Measurements from ENCODE around the gene BIRC6. TPM values are rescaled to one million over a fixed set of nuclear protein-coding genes. Genes with fewer than 3 reads are reported as not detected.
A peak's percentile ranks its signal among the peaks of the same experiment; 100 is the strongest.

The BIRC6 gene
- total RNA-seq, 2 experiments from 2014 or later = 81.2 to 125 TPM

DNA sequence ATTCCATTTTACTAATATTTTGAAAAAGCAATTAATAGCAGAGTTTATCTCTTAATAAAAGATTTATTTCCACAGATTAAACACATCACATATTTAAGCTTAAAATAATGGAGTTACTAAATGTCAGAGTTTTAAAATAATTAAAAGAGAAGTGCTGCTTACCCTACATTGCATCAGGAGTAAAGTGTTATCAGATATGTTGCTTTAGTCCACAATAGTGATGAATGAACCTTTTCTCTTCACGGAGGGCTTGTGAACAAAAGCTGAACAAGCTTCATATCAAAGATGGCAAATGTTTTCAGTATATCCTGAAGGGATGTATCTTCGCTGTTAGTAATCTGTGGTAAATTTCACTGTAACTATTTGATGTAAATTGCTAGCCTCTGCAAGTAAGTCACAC lies 201.7 kb downstream of the BIRC6 start:
- Histone ChIP-seq H3K4me2 (ENCODE audit: low read length) (no peak overlapping the region), H2AFZ (ENCODE audit: low read length) (no peak overlapping the region), H3K4me1 (ENCODE audit: insufficient read depth, low read length, poor library complexity, severe bottlenecking) (peaks cover 3% of the 10 kb centered on the region), H3K9me3 (ENCODE audit: low read length) (no peaks in the 10 kb centered on the region), H3K4me3 (ENCODE audit: low read depth, low read length, poor library complexity, severe bottlenecking) (no peak overlapping the region), H3K9me2 (ENCODE audit: insufficient read depth, low read length) (no peaks in the 10 kb centered on the region), H3K36me3 (ENCODE audit: insufficient read depth, low read length) (peaks cover 58% of the 10 kb centered on the region), H4K20me1 (ENCODE audit: insufficient read depth, low read length) (no peaks in the 10 kb centered on the region), H3K79me2 (ENCODE audit: insufficient read depth, low read depth, low read length) (no peaks in the 10 kb centered on the region; the same call in 1 of the 2 replicates), H3K27ac (ENCODE audit: low read depth, low read length, poor library complexity, severe bottlenecking) (no peak overlapping the region)
- intact Hi-C loops (cut with micrococcal nuclease; ENCODE audit: unreplicated experiment) = loop anchor here (10.0 kb wide), 2 partner anchors 206 to 816 kb away; no protein-coding TSS in a partner anchor
- BruUV-seq (replicated peaks) = no TSS peak
- DNase-seq (ENCODE audit: low spot score) = no peak
- CTCF ChIA-PET (ENCODE audit: unreplicated experiment) = no interaction called here
- TF ChIP-seq, protein P1, sequence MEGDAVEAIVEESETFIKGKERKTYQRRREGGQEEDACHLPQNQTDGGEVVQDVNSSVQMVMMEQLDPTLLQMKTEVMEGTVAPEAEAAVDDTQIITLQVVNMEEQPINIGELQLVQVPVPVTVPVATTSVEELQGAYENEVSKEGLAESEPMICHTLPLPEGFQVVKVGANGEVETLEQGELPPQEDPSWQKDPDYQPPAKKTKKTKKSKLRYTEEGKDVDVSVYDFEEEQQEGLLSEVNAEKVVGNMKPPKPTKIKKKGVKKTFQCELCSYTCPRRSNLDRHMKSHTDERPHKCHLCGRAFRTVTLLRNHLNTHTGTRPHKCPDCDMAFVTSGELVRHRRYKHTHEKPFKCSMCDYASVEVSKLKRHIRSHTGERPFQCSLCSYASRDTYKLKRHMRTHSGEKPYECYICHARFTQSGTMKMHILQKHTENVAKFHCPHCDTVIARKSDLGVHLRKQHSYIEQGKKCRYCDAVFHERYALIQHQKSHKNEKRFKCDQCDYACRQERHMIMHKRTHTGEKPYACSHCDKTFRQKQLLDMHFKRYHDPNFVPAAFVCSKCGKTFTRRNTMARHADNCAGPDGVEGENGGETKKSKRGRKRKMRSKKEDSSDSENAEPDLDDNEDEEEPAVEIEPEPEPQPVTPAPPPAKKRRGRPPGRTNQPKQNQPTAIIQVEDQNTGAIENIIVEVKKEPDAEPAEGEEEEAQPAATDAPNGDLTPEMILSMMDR (conservative IDR thresholded peaks at IDR 0.05; ENCODE audit: low read length) = no peak
- TF ChIP-seq EZH2phosphoT487 (IDR thresholded peaks at IDR 0.05; ENCODE audit: borderline replicate concordance, low read depth, low read length) = no peak
- POLR2A ChIA-PET = interaction anchor here (0.5 to 1.2 kb wide), 4 partner anchors 14 to 353 kb away, joined by 3 to 4 read pairs (median 4); no protein-coding TSS in a partner anchor

DNA sequence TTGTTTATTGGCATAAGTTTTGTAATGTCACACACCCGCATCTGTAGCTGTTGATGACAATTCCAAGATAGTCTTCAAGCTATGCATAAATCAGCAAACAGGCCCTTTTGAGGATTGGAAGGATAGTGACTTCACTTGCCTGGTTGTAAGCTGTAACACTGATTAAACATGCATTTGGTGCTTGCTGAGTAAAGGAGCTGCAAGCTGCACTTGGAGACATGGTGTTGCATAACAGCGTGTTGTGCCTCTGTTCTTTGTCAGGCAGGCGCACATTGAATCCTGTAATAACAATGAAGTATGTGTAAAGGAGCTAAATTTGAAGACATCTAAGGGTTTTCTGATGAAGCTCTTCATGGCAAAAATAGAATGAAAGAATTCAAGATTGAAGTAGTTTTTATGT lies 202.3 kb downstream of the BIRC6 start:
- peaks cover 3% of the 10 kb centered on the region; the same call in 1 of the 2 replicates for H3K9me3 ChIP-seq (ENCODE audit: low read length)
- intact Hi-C loops (cut with micrococcal nuclease; ENCODE audit: unreplicated experiment) = loop anchor here (10.0 kb wide), 2 partner anchors 206 to 816 kb away; no protein-coding TSS in a partner anchor
- H3K4me1 ChIP-seq (ENCODE audit: insufficient read depth, low read length, poor library complexity, severe bottlenecking) = no peaks in the 10 kb centered on the region
- DNase-seq (ENCODE audit: low spot score) = no peak
- CTCF ChIA-PET (ENCODE audit: unreplicated experiment) = no interaction called here
- no peak overlapping the region for H2AFZ ChIP-seq (ENCODE audit: low read length)
- POLR2A ChIA-PET = interaction anchor here (0.5 to 1.1 kb wide), 7 partner anchors 18 to 529 kb away, joined by 3 to 4 read pairs (median 3); no protein-coding TSS in a partner anchor
- H3K79me2 ChIP-seq (ENCODE audit: insufficient read depth, low read depth, low read length) = no peaks in the 10 kb centered on the region; the same call in 1 of the 2 replicates
- no peaks in the 10 kb centered on the region for H3K9me2 ChIP-seq (ENCODE audit: insufficient read depth, low read length)
- no peak overlapping the region for H3K4me3 ChIP-seq (ENCODE audit: low read depth, low read length, poor library complexity, severe bottlenecking)
- no peak overlapping the region for H3K27ac ChIP-seq (ENCODE audit: low read depth, low read length, poor library complexity, severe bottlenecking)
- TF ChIP-seq EZH2phosphoT487 (IDR thresholded peaks at IDR 0.05; ENCODE audit: borderline replicate concordance, low read depth, low read length) = no peak
- H3K4me2 ChIP-seq (ENCODE audit: low read length) = no peak overlapping the region
- H3K36me3 ChIP-seq (ENCODE audit: insufficient read depth, low read length) = peaks cover 55% of the 10 kb centered on the region
- TSS peak; percentile 4 for BruUV-seq (replicated peaks)
- no peaks in the 10 kb centered on the region for H4K20me1 ChIP-seq (ENCODE audit: insufficient read depth, low read length)

DNA sequence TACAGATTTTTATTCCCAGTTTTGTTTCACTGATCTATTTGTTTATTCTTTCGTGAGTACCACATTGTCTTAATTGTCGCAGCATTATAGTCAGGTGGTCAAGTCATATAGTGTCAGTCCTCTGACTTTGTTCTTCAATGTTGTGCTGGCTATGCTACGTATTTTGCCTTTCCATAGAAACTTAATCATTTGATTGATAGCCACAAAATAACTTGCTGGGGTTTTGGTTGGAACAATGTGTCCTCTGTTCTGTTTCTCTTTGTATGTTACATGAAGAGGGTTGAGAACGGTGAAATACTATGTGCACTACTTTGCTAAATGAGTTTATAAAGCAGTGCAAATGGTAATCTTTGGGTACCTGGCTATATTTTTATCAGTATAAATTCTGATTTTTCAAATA lies 206.1 kb downstream of the BIRC6 start:
- POLR2A ChIA-PET = no interaction called here

More for the DNA sequence above, 206.1 kb downstream of the BIRC6 start:
- Histone ChIP-seq H3K36me3 (ENCODE audit: insufficient read depth, low read length) (peaks cover 69% of the 10 kb centered on the region), H3K4me1 (ENCODE audit: insufficient read depth, low read length, poor library complexity, severe bottlenecking) (no peaks in the 10 kb centered on the region), H3K27ac (ENCODE audit: low read depth, low read length, poor library complexity, severe bottlenecking) (no peak overlapping the region), H3K9me2 (ENCODE audit: insufficient read depth, low read length) (no peaks in the 10 kb centered on the region), H3K4me2 (ENCODE audit: low read length) (no peak overlapping the region), H3K79me2 (ENCODE audit: insufficient read depth, low read depth, low read length) (no peaks in the 10 kb centered on the region), H3K4me3 (ENCODE audit: low read depth, low read length, poor library complexity, severe bottlenecking) (no peak overlapping the region), H3K9me3 (ENCODE audit: low read length) (peaks cover 23% of the 10 kb centered on the region; the same call in 1 of the 2 replicates), H2AFZ (ENCODE audit: low read length) (no peak overlapping the region), H4K20me1 (ENCODE audit: insufficient read depth, low read length) (no peaks in the 10 kb centered on the region)
- intact Hi-C loops (cut with micrococcal nuclease; ENCODE audit: unreplicated experiment) = no loop called here
- CTCF ChIA-PET (ENCODE audit: unreplicated experiment) = no interaction called here
- TF ChIP-seq, protein P1 (conservative IDR thresholded peaks at IDR 0.05; ENCODE audit: low read length) = no peak
- TF ChIP-seq EZH2phosphoT487 (IDR thresholded peaks at IDR 0.05; ENCODE audit: borderline replicate concordance, low read depth, low read length) = no peak
- no TSS peak for BruUV-seq (replicated peaks)
- DNase-seq (ENCODE audit: low spot score) = no peak
